A673 (cell line): Measurements from ENCODE around the gene PISD. TPM values are rescaled to one million over a fixed set of nuclear protein-coding genes. Genes with fewer than 3 reads are reported as not detected.

ENCODE experiments used
- BruUV-seq: library from RNA; stranded (reverse); fragments of 400-500 nt; replicated peaks from 2 replicates; lab custom pipeline; 2021; lab: Mats Ljungman, UMichigan
- CTCF ChIA-PET: fragments of 300-600 bp; sonication (Branson Sonifier 250); formaldehyde crosslinking; loops from one replicate; lab custom pipeline; 2022; ENCODE audit warnings: antibody characterized with exemption; lab: Charles Lee
- POLR2A ChIA-PET: fragments of 300-600 bp; sonication (Branson Sonifier 250); formaldehyde crosslinking; loops from one replicate; lab custom pipeline; 2022; ENCODE audit warnings: antibody characterized with exemption; ENCODE audit not compliant: low non-redundant PET; lab: Charles Lee
- DNase-seq: peaks from one replicate; pipeline ENCODE4 v3.0.0-alpha.2; 2015; ENCODE audit warnings: low spot score
- H3K27ac ChIP-seq: fragments of 200-600 bp; sonication (generic); 2 replicates; pipeline ENCODE4 v1.5.1; 2016; ENCODE audit warnings: mixed run types, low read depth, mild to moderate bottlenecking, mixed read lengths, antibody characterized with exemption, low read length; ENCODE audit not compliant: poor library complexity, severe bottlenecking
- H3K27me3 ChIP-seq: fragments of 200-600 bp; sonication (generic); replicated peaks from 2 replicates; pipeline ENCODE4 v1.6.1; 2017; ENCODE audit warnings: mixed run types, low read depth, mild to moderate bottlenecking, mixed read lengths, antibody characterized with exemption, low read length; ENCODE audit not compliant: insufficient read depth, poor library complexity
- H3K36me3 ChIP-seq: fragments of 200-600 bp; sonication (generic); 2 replicates; pipeline ENCODE4 v1.6.1; 2016; ENCODE audit warnings: mixed run types, mild to moderate bottlenecking, mixed read lengths, antibody characterized with exemption, low read length; ENCODE audit not compliant: insufficient read depth, poor library complexity, severe bottlenecking
- H3K4me1 ChIP-seq: fragments of 200-600 bp; sonication (generic); 2 replicates; pipeline ENCODE4 v1.6.1; 2017; ENCODE audit warnings: mixed run types, mild to moderate bottlenecking, mixed read lengths, antibody characterized with exemption, low read length; ENCODE audit not compliant: insufficient read depth, poor library complexity, severe bottlenecking
- H3K4me3 ChIP-seq: fragments of 200-600 bp; sonication (generic); 2 replicates; pipeline ENCODE4 v1.5.1; 2016; ENCODE audit warnings: low read depth, mixed run types, mild to moderate bottlenecking, mixed read lengths, low read length; ENCODE audit not compliant: poor library complexity, severe bottlenecking
- H3K9me3 ChIP-seq: fragments of 200-600 bp; sonication (generic); 2 replicates; pipeline ENCODE4 v1.6.1; 2016; ENCODE audit warnings: mixed run types, low read depth, mild to moderate bottlenecking, mixed read lengths, antibody characterized with exemption, low read length; ENCODE audit not compliant: poor library complexity, severe bottlenecking
- EZH2 ChIP-seq: fragments of 200-600 bp; sonication (generic); IDR thresholded peaks from 2 replicates; pipeline ENCODE4 v1.6.1; 2017; ENCODE audit warnings: borderline replicate concordance, low read depth, mild to moderate bottlenecking, mixed read lengths, antibody characterized with exemption, low read length; ENCODE audit not compliant: poor library complexity, severe bottlenecking
- intact Hi-C: fragments of 100-400 bp; cut with micrococcal nuclease; formaldehyde crosslinking; loops from one replicate; pipeline ENCODE4 v1.10.0; 2022; ENCODE audit not compliant: unreplicated experiment
- total RNA-seq: library from RNA; stranded (reverse); gene quantifications from 2 replicates; pipeline ENCODE4 v1.2.3, GENCODE V29; 2021
- TF ChIP-seq, protein P1 (sequence below): fragments of 300-800, 200-600 bp; sonication (generic); conservative IDR thresholded peaks from 2 replicates; pipeline ENCODE4 v1.5.1; 2017; ENCODE audit warnings: low read depth, mild to moderate bottlenecking, antibody characterized with exemption, low read length, moderate library complexity, mixed read lengths

The PISD gene
- total RNA-seq, 1 experiment from 2014 or later = 39.0 TPM

DNA sequence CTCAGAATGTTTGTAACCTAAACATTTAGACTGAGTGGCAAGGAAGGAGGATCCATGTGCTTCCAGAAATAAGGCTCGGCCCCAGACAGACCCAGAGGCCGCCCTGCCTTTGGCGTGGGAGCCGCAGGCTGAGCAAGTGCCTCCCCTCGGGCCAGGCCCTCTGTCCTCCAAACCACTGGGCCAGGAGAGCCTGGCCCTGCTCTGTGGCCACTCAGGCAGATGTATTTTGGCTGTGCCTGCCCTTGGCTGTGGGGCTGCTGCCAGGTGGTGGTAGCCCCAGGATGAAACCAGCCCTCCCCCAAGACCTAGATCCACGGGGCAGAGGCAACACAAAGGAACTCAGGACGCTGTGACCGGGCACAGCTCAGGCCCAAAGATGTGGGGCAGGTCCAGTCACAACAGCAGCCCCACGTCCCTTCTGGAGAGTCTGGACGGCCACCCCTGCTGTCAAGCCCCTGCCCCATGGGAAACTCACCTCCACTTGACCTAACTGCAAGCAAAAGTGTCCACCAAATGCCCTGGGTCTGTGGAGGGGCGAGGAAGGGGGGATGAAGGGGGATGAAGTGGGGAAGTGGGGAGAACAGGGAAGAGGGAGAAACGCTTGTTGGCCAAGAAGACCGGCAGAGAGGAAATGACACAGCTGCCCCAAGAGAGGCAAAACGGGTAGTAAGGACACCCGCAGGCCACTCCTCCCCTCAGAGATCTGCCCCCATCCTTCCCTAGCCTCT lies 24.0 kb downstream of the PISD start:
- intact Hi-C loops = loop anchor here (10.0 kb wide), 1 partner anchor 183 kb away; no protein-coding TSS in a partner anchor
- Histone ChIP-seq H3K4me1 (no peaks in the 10 kb centered on the region), H3K36me3 (no peaks in the 10 kb centered on the region), H3K9me3 (no peaks in the 10 kb centered on the region), H3K4me3 (no peak overlapping the region), H3K27ac (no peak overlapping the region), H3K27me3 (no peaks in the 10 kb centered on the region)
- TF ChIP-seq, protein P1, sequence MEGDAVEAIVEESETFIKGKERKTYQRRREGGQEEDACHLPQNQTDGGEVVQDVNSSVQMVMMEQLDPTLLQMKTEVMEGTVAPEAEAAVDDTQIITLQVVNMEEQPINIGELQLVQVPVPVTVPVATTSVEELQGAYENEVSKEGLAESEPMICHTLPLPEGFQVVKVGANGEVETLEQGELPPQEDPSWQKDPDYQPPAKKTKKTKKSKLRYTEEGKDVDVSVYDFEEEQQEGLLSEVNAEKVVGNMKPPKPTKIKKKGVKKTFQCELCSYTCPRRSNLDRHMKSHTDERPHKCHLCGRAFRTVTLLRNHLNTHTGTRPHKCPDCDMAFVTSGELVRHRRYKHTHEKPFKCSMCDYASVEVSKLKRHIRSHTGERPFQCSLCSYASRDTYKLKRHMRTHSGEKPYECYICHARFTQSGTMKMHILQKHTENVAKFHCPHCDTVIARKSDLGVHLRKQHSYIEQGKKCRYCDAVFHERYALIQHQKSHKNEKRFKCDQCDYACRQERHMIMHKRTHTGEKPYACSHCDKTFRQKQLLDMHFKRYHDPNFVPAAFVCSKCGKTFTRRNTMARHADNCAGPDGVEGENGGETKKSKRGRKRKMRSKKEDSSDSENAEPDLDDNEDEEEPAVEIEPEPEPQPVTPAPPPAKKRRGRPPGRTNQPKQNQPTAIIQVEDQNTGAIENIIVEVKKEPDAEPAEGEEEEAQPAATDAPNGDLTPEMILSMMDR = no peak
- TF ChIP-seq EZH2 = no peak
- no peak for DNase-seq
- ChIA-PET CTCF (no interaction called here), POLR2A (no interaction called here)
- BruUV-seq = no TSS peak

DNA sequence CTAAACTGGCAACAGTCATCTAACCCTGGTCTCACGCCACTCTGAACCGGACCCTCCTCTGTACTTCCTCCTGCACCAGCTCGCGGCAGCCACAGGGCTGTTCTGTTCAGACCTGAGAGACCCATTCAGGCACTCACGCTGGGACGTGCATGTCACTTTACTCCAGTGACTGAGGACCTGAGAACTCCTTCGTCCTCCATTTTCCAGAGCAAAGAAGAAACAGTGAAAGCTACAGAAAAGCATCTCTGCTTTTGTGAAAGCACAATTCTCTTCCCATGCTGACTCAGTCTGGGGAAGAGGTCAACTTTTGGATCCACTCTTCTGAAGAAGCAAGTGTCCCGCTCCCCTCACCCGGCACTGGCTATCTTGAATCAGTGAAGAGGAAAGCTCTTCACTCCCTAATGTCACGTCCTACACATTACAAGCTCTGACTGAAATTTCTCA lies 24.5 kb downstream of the PISD start:
- H3K27me3 ChIP-seq = no peaks in the 10 kb centered on the region
- intact Hi-C loops = loop anchor here (10.0 kb wide), 1 partner anchor 183 kb away; no protein-coding TSS in a partner anchor
- POLR2A ChIA-PET = no interaction called here
- no TSS peak for BruUV-seq
- TF ChIP-seq, protein P1 = no peak
- TF ChIP-seq EZH2 = no peak
- H3K27ac ChIP-seq = no peak overlapping the region
- H3K4me3 ChIP-seq = no peak overlapping the region
- CTCF ChIA-PET = no interaction called here
- no peaks in the 10 kb centered on the region for H3K4me1 ChIP-seq
- DNase-seq = no peak
- no peaks in the 10 kb centered on the region for H3K9me3 ChIP-seq
- H3K36me3 ChIP-seq = no peaks in the 10 kb centered on the region

DNA sequence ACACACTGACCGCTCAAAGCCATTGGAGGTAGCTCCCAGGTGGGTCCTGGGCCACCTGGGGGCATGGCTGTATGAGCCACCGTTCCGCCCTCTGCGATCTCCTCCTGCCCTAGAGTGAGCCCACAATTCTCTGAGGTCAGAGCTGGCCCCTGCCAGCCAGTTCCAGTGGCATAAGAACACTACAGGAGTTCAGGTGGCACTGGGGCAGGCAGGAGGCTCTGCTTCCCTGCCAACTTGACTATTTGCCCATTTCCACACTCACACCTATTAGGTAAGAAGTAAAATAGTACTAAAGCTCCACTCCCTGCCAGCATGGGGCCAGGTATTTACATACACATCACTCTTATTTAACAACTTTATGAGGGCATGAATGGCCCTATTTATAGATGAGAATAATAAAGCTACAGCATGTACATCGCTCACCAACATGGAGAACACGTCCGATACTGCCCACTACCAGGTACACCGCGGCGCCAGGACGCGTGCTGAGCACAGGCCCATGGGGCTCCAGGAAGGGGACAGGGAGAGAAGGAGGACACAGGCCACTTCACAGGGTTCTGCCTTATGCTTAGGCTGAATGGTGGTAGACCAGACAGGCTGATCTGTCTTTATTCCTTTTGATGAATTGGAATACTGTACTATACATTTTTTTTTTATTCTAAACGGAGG lies 26.2 kb downstream of the PISD start:
- DNase-seq = no peak
- intact Hi-C loops = loop anchor here (10.0 kb wide), 1 partner anchor 181 kb away; no protein-coding TSS in a partner anchor
- no TSS peak for BruUV-seq
- H3K27ac ChIP-seq = no peak overlapping the region
- H3K4me3 ChIP-seq = no peak overlapping the region
- ChIA-PET CTCF (no interaction called here), POLR2A (no interaction called here)
- peaks cover 5% of the 10 kb centered on the region for H3K4me1 ChIP-seq
- TF ChIP-seq, protein P1 = no peak
- no peak for TF ChIP-seq EZH2
- no peaks in the 10 kb centered on the region for H3K9me3 ChIP-seq
- no peaks in the 10 kb centered on the region for H3K27me3 ChIP-seq
- no peaks in the 10 kb centered on the region for H3K36me3 ChIP-seq
